GM18907 (cell line): ENCODE data around the gene C10orf143.

ENCODE experiments used
- ATAC-seq: cut with Tn5 transposase; IDR thresholded peaks from one replicate; pipeline ENCODE4 v1.9.1; 2021; ENCODE audit warnings: mild to moderate bottlenecking, moderate library complexity; ENCODE audit not compliant: unreplicated experiment

C10orf143 gene

DNA sequence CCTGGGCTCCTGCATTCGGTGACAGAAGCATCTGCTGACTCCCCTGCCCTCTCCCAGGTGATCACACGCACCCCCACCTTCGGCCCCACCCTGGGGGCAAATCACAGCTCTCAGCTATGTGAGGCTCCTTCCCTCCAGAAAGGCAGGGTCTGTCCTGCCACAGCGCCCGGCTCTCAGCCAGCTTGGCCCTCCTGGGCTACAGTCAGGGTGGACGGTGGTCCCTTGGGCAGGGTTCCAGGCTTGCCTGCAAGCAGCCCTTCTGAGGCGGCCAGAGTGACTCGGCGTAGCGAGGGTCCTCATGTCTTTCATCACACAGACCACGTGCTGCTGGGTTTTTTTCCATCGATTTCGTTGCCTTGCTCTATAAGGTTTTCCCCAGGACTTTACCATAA lies 93.0 kb downstream of the C10orf143 start:
- no peak for ATAC-seq

DNA sequence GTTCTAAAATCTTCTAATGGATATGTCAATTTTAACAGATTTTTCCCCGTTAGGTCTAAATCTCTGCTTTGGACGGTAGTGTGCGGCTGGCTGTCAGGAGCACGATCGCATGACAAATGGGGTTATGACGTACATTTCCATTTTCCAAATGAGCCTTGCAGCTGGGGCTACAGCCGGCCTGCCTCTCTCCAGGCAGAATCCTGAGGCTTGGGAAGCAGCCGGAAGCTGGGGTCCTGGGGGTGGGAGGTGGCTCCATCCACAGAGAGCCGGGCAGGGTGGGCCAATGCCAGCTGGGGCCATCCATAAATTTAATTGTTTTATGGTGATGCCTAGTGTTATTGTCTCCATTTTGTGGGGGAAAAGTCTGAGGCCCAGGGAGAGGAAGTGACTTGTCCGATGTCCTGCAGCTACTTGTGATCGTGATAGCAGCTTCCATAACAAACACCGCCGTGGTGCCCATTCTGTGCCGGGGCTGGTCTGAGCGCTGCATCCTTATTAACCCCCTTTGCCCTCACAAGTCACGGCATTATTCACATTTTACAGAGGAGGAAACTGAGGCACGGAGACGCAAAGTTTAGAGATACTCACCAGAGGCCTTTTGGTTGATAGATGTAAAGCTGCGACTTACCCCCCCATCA lies 93.5 kb downstream of the C10orf143 start:
- ATAC-seq = no peak

DNA sequence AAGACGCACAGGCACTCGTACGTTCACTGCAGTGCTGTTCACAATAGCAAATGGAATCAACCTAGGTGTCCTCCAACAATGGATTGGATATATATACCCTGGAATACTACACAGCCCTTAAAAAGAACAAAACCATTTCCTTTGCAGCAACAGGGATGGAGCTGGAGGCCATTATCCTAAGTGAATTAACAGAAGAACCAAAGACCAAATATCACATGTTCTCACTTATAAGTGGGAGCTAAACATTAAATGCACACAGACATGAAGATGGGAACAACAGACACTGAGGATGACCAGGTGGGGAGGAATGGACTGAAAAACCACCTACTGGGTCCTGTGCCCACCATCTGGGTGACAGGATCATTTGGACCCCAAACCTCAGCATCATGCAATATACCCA lies 94.5 kb downstream of the C10orf143 start:
- no peak for ATAC-seq

DNA sequence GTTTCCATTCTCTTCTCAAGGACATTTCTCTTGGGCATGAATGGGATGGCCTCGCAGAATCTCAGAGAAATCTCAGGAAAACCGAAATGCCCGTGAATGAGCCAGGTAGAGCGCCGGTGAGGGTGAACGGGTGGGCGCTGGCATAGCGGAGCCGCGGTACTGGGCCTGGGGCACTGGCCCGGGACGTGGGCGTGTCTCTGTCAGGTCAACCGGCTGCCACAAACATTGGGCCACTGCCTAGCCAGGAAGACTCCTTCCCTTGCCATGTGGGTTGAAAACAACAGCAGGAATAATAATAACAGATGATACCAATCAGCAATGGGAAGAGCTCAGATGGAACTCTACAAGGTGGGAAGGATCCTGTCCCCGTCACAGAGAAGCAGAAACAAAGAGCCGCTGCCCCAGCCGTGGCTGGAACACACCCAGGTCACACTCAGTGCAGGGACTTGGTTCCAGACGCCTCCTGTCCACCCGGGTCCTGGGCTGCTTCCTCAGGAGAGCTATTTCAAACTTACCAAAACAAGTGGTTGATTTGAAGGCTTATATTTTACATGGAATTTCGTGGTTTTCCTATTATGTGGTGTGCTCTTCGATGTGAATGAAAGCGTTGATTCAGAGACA lies 95.4 kb downstream of the C10orf143 start:
- ATAC-seq = no peak

DNA sequence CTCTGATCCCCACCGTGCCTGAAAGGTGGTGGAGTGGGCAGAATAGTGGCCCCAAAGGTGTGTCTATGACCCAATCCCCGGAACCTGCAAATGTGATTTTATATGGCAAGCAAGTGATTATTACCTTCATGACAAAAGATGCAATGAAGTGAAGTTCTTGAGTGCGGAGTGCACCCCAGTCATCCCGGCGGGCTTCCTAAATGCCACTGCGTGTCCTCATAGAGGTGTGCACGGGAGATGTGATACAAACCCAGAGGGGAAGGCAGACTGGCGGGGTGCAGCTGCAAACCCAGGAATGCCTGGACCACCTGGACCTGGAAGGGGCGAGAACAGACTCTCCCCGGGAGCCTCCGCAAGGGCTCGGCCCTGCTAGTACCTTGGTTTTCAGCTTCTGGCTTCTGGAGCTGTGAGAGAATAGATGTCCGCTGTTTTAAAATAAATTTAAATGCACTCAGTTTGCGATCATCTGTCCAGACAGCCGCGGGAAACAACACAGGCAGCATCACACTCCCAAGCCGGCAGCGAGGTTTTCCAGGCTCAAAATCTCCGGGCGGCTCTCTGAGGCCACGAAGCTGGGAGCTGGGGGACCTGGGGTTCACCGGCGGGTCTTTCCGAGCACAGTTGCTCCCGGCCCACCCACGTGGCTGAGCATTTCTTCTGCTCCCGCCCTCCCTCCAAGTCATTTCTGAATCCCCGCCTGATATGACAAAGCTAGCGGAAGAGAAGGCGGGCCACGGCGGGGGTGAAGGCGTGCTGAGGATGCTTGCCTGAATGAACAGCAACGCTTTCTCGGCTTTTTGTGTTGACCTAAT lies 96.2 kb downstream of the C10orf143 start:
- no peak for ATAC-seq
